Urinary bladder (tissue), 4 donors: ENCODE measurements around the gene MRPS16. TPM values are rescaled to one million over a fixed set of nuclear protein-coding genes. Genes with fewer than 3 reads are reported as not detected.

Experiments used
- DNase-seq: peaks from one replicate; pipeline ENCODE4 v3.0.0-alpha.2; 2015; ENCODE audit errors: extremely low spot score
- H3K27ac ChIP-seq: one replicate; pipeline ENCODE4 v1.5.1; 2013; ENCODE audit warnings: low read depth, mild to moderate bottlenecking, moderate library complexity
- H3K36me3 ChIP-seq: one replicate; pipeline ENCODE4 v1.6.1; 2013; ENCODE audit warnings: mild to moderate bottlenecking, moderate library complexity; ENCODE audit not compliant: insufficient read depth
- H3K4me1 ChIP-seq: one replicate; pipeline ENCODE4 v1.6.1; 2013; ENCODE audit warnings: mild to moderate bottlenecking, moderate library complexity; ENCODE audit not compliant: insufficient read depth
- H3K4me3 ChIP-seq: one replicate; pipeline ENCODE4 v1.5.1; 2013; ENCODE audit warnings: low read depth, low read length
- WGBS: extraction: QIAGEN DNeasy Blood & Tissue Kit; methylation state at CpG from one replicate; pipeline ENCODE4 v1.1.7; 2013; 5-methylcytosine and 5-hydroxymethylcytosine counted together
- polyA plus RNA-seq: library from polyadenylated mRNA; stranded (reverse); fragments of 200-250 nt; gene quantifications from one replicate; pipeline ENCODE4 v1.2.3, GENCODE V29; 2013
- total RNA-seq: library from RNA; depleted of rRNA; stranded (reverse); fragments of >200 nt; gene quantifications from one replicate; pipeline ENCODE4 v1.2.3, GENCODE V29; 2014
- donor health status: healthy with polysubstance abuse.
- donor health status: healthy.

Gene MRPS16
- total and polyA plus RNA-seq, 2 donors: 52.9 to 58.4 TPM

- peak overlapping the region; percentile 73 for H3K4me3 ChIP-seq
- WGBS: 17% methylated on average over 23 of the region's 23 CpGs
- no peaks in the 10 kb centered on the region for H3K36me3 ChIP-seq
- H3K4me1 ChIP-seq: no peaks in the 10 kb centered on the region
- DNase-seq: no peak
- peak overlapping the region; percentile 55 for H3K27ac ChIP-seq
These were observed 580 bp downstream of the MRPS16 start for GRCh38 chr10:73251683-73252444.

GRCh38 chr10:73248259-73248724 is 4.2 kb downstream of the MRPS16 start:
- Histone ChIP-seq H3K36me3 (no peaks in the 10 kb centered on the region), H3K4me1 (no peaks in the 10 kb centered on the region), H3K27ac (no peak overlapping the region), H3K4me3 (no peak overlapping the region)
- 54% methylated on average over 5 of the region's 5 CpGs for whole genome bisulfite sequencing
- no peak for DNase-seq

GRCh38 chr10:73247509-73248258 is 4.8 kb downstream of the MRPS16 start:
- Histone ChIP-seq H3K36me3 (no peaks in the 10 kb centered on the region), H3K4me1 (no peaks in the 10 kb centered on the region), H3K27ac (peak overlapping the region; percentile 65), H3K4me3 (peak overlapping the region; percentile 79)
- 26% methylated on average over 4 of the region's 4 CpGs for WGBS
- no peak for DNase-seq

- under 1% methylated on average over 78 of the region's 78 CpGs for whole genome bisulfite sequencing
- no peaks in the 10 kb centered on the region for H3K36me3 ChIP-seq
- H3K27ac ChIP-seq: peak within 1 kb of the TSS; percentile 81
- peak within 1 kb of the TSS; percentile 79 for H3K4me3 ChIP-seq
- peak; percentile 85 for DNase-seq
- H3K4me1 ChIP-seq: no peaks in the 10 kb centered on the region
These were observed 5.6 kb downstream of the MRPS16 start, which contains the start of gene DNAJC9 for GRCh38 chr10:73246646-73247508. Gene DNAJC9, minus strand, starts transcription at chr10:73247255. Its CDS starts 66 bp downstream, at chr10:73247189.

- Histone ChIP-seq H3K4me1 (no peaks in the 10 kb centered on the region), H3K4me3 (peak overlapping the region; percentile 79), H3K27ac (no peak overlapping the region), H3K36me3 (no peaks in the 10 kb centered on the region)
- 2% methylated on average over 8 of the region's 8 CpGs for WGBS
- no peak for DNase-seq
These were observed 6.2 kb downstream of the MRPS16 start for GRCh38 chr10:73246322-73246645.

- no peak for DNase-seq
- 57% methylated on average over 8 of the region's 8 CpGs for WGBS
- Histone ChIP-seq H3K36me3 (no peaks in the 10 kb centered on the region), H3K4me3 (no peak overlapping the region), H3K27ac (no peak overlapping the region), H3K4me1 (no peaks in the 10 kb centered on the region)
These were observed 7.5 kb downstream of the MRPS16 start for GRCh38 chr10:73244866-73245477.

GRCh38 chr10:73239908-73240307 is 12.5 kb downstream of the MRPS16 start:
- H3K36me3 ChIP-seq: no peaks in the 10 kb centered on the region
- no peak for DNase-seq
- WGBS: 96% methylated on average over 2 of the region's 2 CpGs
- no peaks in the 10 kb centered on the region for H3K4me1 ChIP-seq
- no peak overlapping the region for H3K4me3 ChIP-seq
- no peak overlapping the region for H3K27ac ChIP-seq

- Histone ChIP-seq H3K36me3 (no peaks in the 10 kb centered on the region), H3K27ac (no peak overlapping the region)
- WGBS: 93% methylated on average over 5 of the region's 5 CpGs
These were observed 13.4 kb downstream of the MRPS16 start for GRCh38 chr10:73238990-73239566.

GRCh38 chr10:73234695-73235094 is 17.7 kb downstream of the MRPS16 start:
- Histone ChIP-seq H3K4me1 (no peaks in the 10 kb centered on the region), H3K36me3 (peaks cover 2% of the 10 kb centered on the region), H3K4me3 (no peak overlapping the region), H3K27ac (no peak overlapping the region)
- DNase-seq: no peak
- WGBS: 80% methylated on average over 7 of the region's 7 CpGs

More at GRCh38 chr10:73238990-73239566, 13.4 kb downstream of the MRPS16 start:
- Histone ChIP-seq H3K4me3 (no peak overlapping the region), H3K4me1 (no peaks in the 10 kb centered on the region)
- DNase-seq: no peak

- H3K4me3 ChIP-seq: no peak overlapping the region
- H3K36me3 ChIP-seq: peaks cover 2% of the 10 kb centered on the region
- H3K4me1 ChIP-seq: no peaks in the 10 kb centered on the region
- WGBS: 86% methylated on average over 2 of the region's 2 CpGs
- H3K27ac ChIP-seq: no peak overlapping the region
- DNase-seq: no peak
These were observed 18.6 kb downstream of the MRPS16 start for GRCh38 chr10:73233883-73234282.

GRCh38 chr10:73232887-73233286 is 19.6 kb downstream of the MRPS16 start:
- no peak overlapping the region for H3K4me3 ChIP-seq
- WGBS: 82% methylated on average over 8 of the region's 8 CpGs
- DNase-seq: no peak

GRCh38 chr10:73229567-73229966 is 22.9 kb downstream of the MRPS16 start:
- 80% methylated on average over 6 of the region's 6 CpGs for WGBS
- no peak for DNase-seq
- H3K27ac ChIP-seq: no peak overlapping the region
- H3K4me1 ChIP-seq: no peaks in the 10 kb centered on the region
- peaks cover 2% of the 10 kb centered on the region for H3K36me3 ChIP-seq
- no peak overlapping the region for H3K4me3 ChIP-seq

More at GRCh38 chr10:73232887-73233286, 19.6 kb downstream of the MRPS16 start:
- no peak overlapping the region for H3K27ac ChIP-seq
- no peaks in the 10 kb centered on the region for H3K4me1 ChIP-seq
- peaks cover 2% of the 10 kb centered on the region for H3K36me3 ChIP-seq

GRCh38 chr10:73228247-73228646 is 24.2 kb downstream of the MRPS16 start:
- WGBS: 89% methylated on average over 3 of the region's 3 CpGs
- Histone ChIP-seq H3K4me3 (no peak overlapping the region), H3K4me1 (no peaks in the 10 kb centered on the region), H3K36me3 (peaks cover 2% of the 10 kb centered on the region), H3K27ac (no peak overlapping the region)
- no peak for DNase-seq
